Type B pancreatic cell (in vitro differentiated cells): ENCODE data around the gene STOML1. TPM values are rescaled to one million over a fixed set of nuclear protein-coding genes. Genes with fewer than 3 reads are reported as not detected.

ENCODE experiments used
- DNase-seq: peaks from one replicate; pipeline ENCODE4 v3.0.0; 2021; ENCODE audit warnings: mixed read lengths; ENCODE audit not compliant: unreplicated experiment; ENCODE audit errors: extremely low spot score
- H3K27ac Mint-ChIP-seq: 2 replicates; pipeline ENCODE4 v1.8.0; 2021; ENCODE audit warnings: mild to moderate bottlenecking, mixed read lengths
- H3K27me3 Mint-ChIP-seq: 2 replicates; pipeline ENCODE4 v1.8.0; 2021; ENCODE audit warnings: mixed read lengths
- H3K36me3 Mint-ChIP-seq: 2 replicates; pipeline ENCODE4 v1.8.0; 2021; ENCODE audit warnings: mixed read lengths
- H3K4me1 Mint-ChIP-seq: one replicate; pipeline ENCODE4 v1.8.0; 2021; ENCODE audit warnings: mixed read lengths; ENCODE audit not compliant: unreplicated experiment
- H3K4me3 Mint-ChIP-seq: 2 replicates; pipeline ENCODE4 v1.8.0; 2021; ENCODE audit warnings: mild to moderate bottlenecking, mixed read lengths
- H3K9me3 Mint-ChIP-seq: 2 replicates; pipeline ENCODE4 v1.8.0; 2021; ENCODE audit warnings: mixed read lengths
- CTCF ChIP-seq: fragments of 200-600 bp; sonication (generic); conservative IDR thresholded peaks from 2 replicates; pipeline ENCODE4 v1.5.0; 2021; ENCODE audit warnings: antibody characterized with exemption, mild to moderate bottlenecking
- total RNA-seq: library from RNA; stranded (reverse); gene quantifications from 2 replicates; pipeline ENCODE4 v1.2.1, GENCODE V29; 2021; ENCODE audit warnings: low replicate concordance

Gene STOML1
- total RNA-seq, 1 donor from 2014 or later = 10.4 TPM

GRCh38 chr15:73952171-73952912 lies 39.8 kb downstream of the STOML1 start:
- Mint-ChIP-seq H3K27ac (no peak overlapping the region), H3K27me3 (peaks cover 1% of the 10 kb centered on the region), H3K4me1 (peaks cover 12% of the 10 kb centered on the region), H3K4me3 (no peak overlapping the region), H3K9me3 (no peaks in the 10 kb centered on the region), H3K36me3 (no peaks in the 10 kb centered on the region)
- DNase-seq = no peak
- no peak for TF ChIP-seq CTCF

GRCh38 chr15:73951601-73952000 lies 40.5 kb downstream of the STOML1 start:
- Mint-ChIP-seq H3K9me3 (no peaks in the 10 kb centered on the region), H3K27me3 (no peaks in the 10 kb centered on the region), H3K27ac (peak overlapping the region; percentile 68), H3K36me3 (no peaks in the 10 kb centered on the region), H3K4me3 (no peak overlapping the region), H3K4me1 (peaks cover 12% of the 10 kb centered on the region)
- no peak for DNase-seq
- no peak for TF ChIP-seq CTCF

GRCh38 chr15:73950831-73951561 lies 41.1 kb downstream of the STOML1 start:
- H3K36me3 Mint-ChIP-seq = no peaks in the 10 kb centered on the region
- peak; percentile 86 for DNase-seq
- no peaks in the 10 kb centered on the region for H3K27me3 Mint-ChIP-seq
- H3K9me3 Mint-ChIP-seq = no peaks in the 10 kb centered on the region
- peak; percentile 82 for TF ChIP-seq CTCF
- H3K4me1 Mint-ChIP-seq = peaks cover 12% of the 10 kb centered on the region
- H3K4me3 Mint-ChIP-seq = peak overlapping the region; percentile 50
- H3K27ac Mint-ChIP-seq = peak overlapping the region; percentile 68

GRCh38 chr15:73950479-73950830 lies 41.6 kb downstream of the STOML1 start:
- Mint-ChIP-seq H3K27me3 (no peaks in the 10 kb centered on the region), H3K4me1 (peaks cover 12% of the 10 kb centered on the region), H3K9me3 (no peaks in the 10 kb centered on the region), H3K36me3 (no peaks in the 10 kb centered on the region), H3K4me3 (no peak overlapping the region), H3K27ac (peak overlapping the region; percentile 68)
- DNase-seq = no peak
- no peak for TF ChIP-seq CTCF

GRCh38 chr15:73949496-73949895 lies 42.6 kb downstream of the STOML1 start:
- H3K9me3 Mint-ChIP-seq = no peaks in the 10 kb centered on the region
- H3K4me1 Mint-ChIP-seq = peaks cover 17% of the 10 kb centered on the region
- H3K36me3 Mint-ChIP-seq = no peaks in the 10 kb centered on the region
- H3K27me3 Mint-ChIP-seq = no peaks in the 10 kb centered on the region
- H3K27ac Mint-ChIP-seq = no peak overlapping the region
- no peak for DNase-seq
- no peak for TF ChIP-seq CTCF
- H3K4me3 Mint-ChIP-seq = no peak overlapping the region
